ENCODE data around the gene PDYN. TPM values are rescaled to one million over a fixed set of nuclear protein-coding genes. Genes with fewer than 3 reads are reported as not detected.

The PDYN gene
- total RNA-seq, 4 donors from 2014 or later, result not detected

- intact Hi-C loops (cut with DNase I), result no loop called here
- H3K27ac ChIP-seq (replicated peaks in 1 of 4), result no peak overlapping the region
- TF ChIP-seq CTCF (IDR thresholded peaks at IDR 0.05) (peak; percentile 39 to 54 (median 44)), POLR2AphosphoS5 (IDR thresholded peaks at IDR 0.05) (no peak), EP300 (IDR thresholded peaks at IDR 0.05) (no peak), POLR2A (IDR thresholded peaks at IDR 0.05; ENCODE audit: low read depth) (no peak)
- H3K4me1 ChIP-seq, result no peaks in the 10 kb centered on the region
- no peak overlapping the region for H3K4me3 ChIP-seq
- H3K36me3 ChIP-seq, result no peaks in the 10 kb centered on the region
- H3K9me3 ChIP-seq, result no peaks in the 10 kb centered on the region
- no peak for DNase-seq (ENCODE audit: extremely low spot score)
- 19% methylated on average over 19 of the region's 20 CpGs for WGBS
- peaks cover 0 to 70% (median 0%) of the 10 kb centered on the region in 4 donors for H3K27me3 ChIP-seq
These were observed 12.8 kb upstream of the PDYN start for GRCh38 chr20:2006452-2007361.

GRCh38 chr20:2005831-2006426 is 12.1 kb upstream of the PDYN start:
- H3K27ac ChIP-seq (replicated peaks in 1 of 4), result no peak overlapping the region
- H3K27me3 ChIP-seq, result peaks cover 0 to 70% (median 0%) of the 10 kb centered on the region in 4 donors
- 17% methylated on average over 12 of the region's 12 CpGs for WGBS
- H3K36me3 ChIP-seq, result no peaks in the 10 kb centered on the region
- no peaks in the 10 kb centered on the region for H3K9me3 ChIP-seq
- H3K4me3 ChIP-seq, result no peak overlapping the region
- TF ChIP-seq CTCF (IDR thresholded peaks at IDR 0.05) (no peak), EP300 (IDR thresholded peaks at IDR 0.05) (no peak), POLR2AphosphoS5 (IDR thresholded peaks at IDR 0.05) (peak in 1 of 2 donors; percentile 27), POLR2A (IDR thresholded peaks at IDR 0.05; ENCODE audit: low read depth) (no peak)
- no peak for DNase-seq (ENCODE audit: extremely low spot score)
- no peaks in the 10 kb centered on the region for H3K4me1 ChIP-seq
- intact Hi-C loops (cut with DNase I), result no loop called here

- Histone ChIP-seq H3K27ac (replicated peaks in 1 of 4) (no peak overlapping the region), H3K9me3 (no peaks in the 10 kb centered on the region), H3K36me3 (no peaks in the 10 kb centered on the region), H3K27me3 (peaks cover 0 to 70% (median 0%) of the 10 kb centered on the region in 4 donors), H3K4me3 (no peak overlapping the region), H3K4me1 (no peaks in the 10 kb centered on the region)
- no peak for TF ChIP-seq POLR2A (IDR thresholded peaks at IDR 0.05; ENCODE audit: low read depth)
- TF ChIP-seq POLR2AphosphoS5 (IDR thresholded peaks at IDR 0.05), result no peak
- no peak for TF ChIP-seq CTCF (IDR thresholded peaks at IDR 0.05)
- no peak for TF ChIP-seq EP300 (IDR thresholded peaks at IDR 0.05)
- DNase-seq (ENCODE audit: extremely low spot score), result no peak
- intact Hi-C loops (cut with DNase I), result no loop called here
- WGBS, result 79% methylated on average over 1 of the region's 1 CpG
These were observed 11.5 kb upstream of the PDYN start for GRCh38 chr20:2005359-2005758.

GRCh38 chr20:2004171-2004570 is 10.3 kb upstream of the PDYN start:
- 0% methylated on average over 1 of the region's 1 CpG for WGBS
- no peak overlapping the region for H3K27ac ChIP-seq (replicated peaks in 1 of 4)
- H3K27me3 ChIP-seq, result peaks cover 0 to 64% (median 0%) of the 10 kb centered on the region in 4 donors
- TF ChIP-seq POLR2A (IDR thresholded peaks at IDR 0.05; ENCODE audit: low read depth) (no peak), CTCF (IDR thresholded peaks at IDR 0.05) (no peak), EP300 (IDR thresholded peaks at IDR 0.05) (no peak), POLR2AphosphoS5 (IDR thresholded peaks at IDR 0.05) (no peak)
- intact Hi-C loops (cut with DNase I), result no loop called here
- DNase-seq (ENCODE audit: extremely low spot score), result no peak
- H3K4me3 ChIP-seq, result no peak overlapping the region
- H3K9me3 ChIP-seq, result no peaks in the 10 kb centered on the region
- no peaks in the 10 kb centered on the region for H3K4me1 ChIP-seq
- no peaks in the 10 kb centered on the region for H3K36me3 ChIP-seq

Measured in esophagus muscularis mucosa (tissue), 4 donors.